ENCODE measurements around the gene OR4X2. TPM values are rescaled to one million over a fixed set of nuclear protein-coding genes. Genes with fewer than 3 reads are reported as not detected.

The OR4X2 gene
- total RNA-seq, 6 experiments from 2014 or later = not detected

GRCh38 chr11:48270621-48271020 is 25.7 kb downstream of the OR4X2 start:
- H3K4me3 Mint-ChIP-seq = no peak overlapping the region
- H3K27me3 Mint-ChIP-seq (ENCODE audit: insufficient read depth) = no peaks in the 10 kb centered on the region; the same call in 1 of the 2 replicates
- no peaks in the 10 kb centered on the region for H3K9me3 Mint-ChIP-seq
- DNase-seq = no peak
- no peak overlapping the region for H3K27ac Mint-ChIP-seq
- no peaks in the 10 kb centered on the region for H3K36me3 Mint-ChIP-seq (ENCODE audit: low read depth)
- no peaks in the 10 kb centered on the region for H3K4me1 Mint-ChIP-seq (ENCODE audit: low read depth)
- TF ChIP-seq, protein P1, sequence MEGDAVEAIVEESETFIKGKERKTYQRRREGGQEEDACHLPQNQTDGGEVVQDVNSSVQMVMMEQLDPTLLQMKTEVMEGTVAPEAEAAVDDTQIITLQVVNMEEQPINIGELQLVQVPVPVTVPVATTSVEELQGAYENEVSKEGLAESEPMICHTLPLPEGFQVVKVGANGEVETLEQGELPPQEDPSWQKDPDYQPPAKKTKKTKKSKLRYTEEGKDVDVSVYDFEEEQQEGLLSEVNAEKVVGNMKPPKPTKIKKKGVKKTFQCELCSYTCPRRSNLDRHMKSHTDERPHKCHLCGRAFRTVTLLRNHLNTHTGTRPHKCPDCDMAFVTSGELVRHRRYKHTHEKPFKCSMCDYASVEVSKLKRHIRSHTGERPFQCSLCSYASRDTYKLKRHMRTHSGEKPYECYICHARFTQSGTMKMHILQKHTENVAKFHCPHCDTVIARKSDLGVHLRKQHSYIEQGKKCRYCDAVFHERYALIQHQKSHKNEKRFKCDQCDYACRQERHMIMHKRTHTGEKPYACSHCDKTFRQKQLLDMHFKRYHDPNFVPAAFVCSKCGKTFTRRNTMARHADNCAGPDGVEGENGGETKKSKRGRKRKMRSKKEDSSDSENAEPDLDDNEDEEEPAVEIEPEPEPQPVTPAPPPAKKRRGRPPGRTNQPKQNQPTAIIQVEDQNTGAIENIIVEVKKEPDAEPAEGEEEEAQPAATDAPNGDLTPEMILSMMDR (IDR thresholded peaks at IDR 0.05) = no peak

DNA sequence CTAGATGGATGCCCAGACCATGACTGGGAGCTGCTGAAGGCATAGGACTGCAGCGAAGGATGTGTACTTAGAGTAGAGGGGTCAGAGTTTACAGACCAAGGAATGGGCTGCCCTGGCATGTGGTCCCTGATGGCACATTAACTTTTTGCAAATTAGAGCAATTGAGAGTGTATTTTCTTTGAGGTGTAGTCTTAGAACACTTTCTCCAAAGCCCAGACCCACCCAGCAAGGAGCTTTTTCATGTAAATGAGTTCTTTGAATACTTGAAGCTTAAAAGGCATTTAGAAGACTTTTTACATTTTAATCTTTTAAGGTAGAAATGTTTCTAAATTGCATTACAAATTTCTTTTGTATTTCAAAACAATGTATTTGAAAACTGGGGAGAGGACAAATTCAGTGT is 27.7 kb downstream of the OR4X2 start:
- Mint-ChIP-seq H3K4me3 (no peak overlapping the region), H3K27me3 (ENCODE audit: insufficient read depth) (no peaks in the 10 kb centered on the region; the same call in 1 of the 2 replicates), H3K4me1 (ENCODE audit: low read depth) (no peaks in the 10 kb centered on the region), H3K27ac (no peak overlapping the region), H3K9me3 (no peaks in the 10 kb centered on the region), H3K36me3 (ENCODE audit: low read depth) (no peaks in the 10 kb centered on the region)
- TF ChIP-seq, protein P1 (IDR thresholded peaks at IDR 0.05) = no peak
- DNase-seq = no peak

Other genes starting within 250 kb of the OR4X2 start
- gene OR4B1, start 28.3 kb upstream of the OR4X2 start, total RNA-seq (2021; fragmentation: NEBNext Ultra II Directional; extraction: Animal tissue kit (Norgen Biotek cat#: 25700)) = not detected
- gene OR4X1, start 18.8 kb downstream of the OR4X2 start, total RNA-seq (2021; fragmentation: NEBNext Ultra II Directional; extraction: Animal tissue kit (Norgen Biotek cat#: 25700)) = not detected
- not detected for gene OR4S1, start 61.1 kb downstream of the OR4X2 start, total RNA-seq (2021; fragmentation: NEBNext Ultra II Directional; extraction: Animal tissue kit (Norgen Biotek cat#: 25700))
- not detected for gene OR4C3, start 79.8 kb downstream of the OR4X2 start, total RNA-seq (2021; fragmentation: NEBNext Ultra II Directional; extraction: Animal tissue kit (Norgen Biotek cat#: 25700))
- not detected for gene OR4C5, start 121.4 kb downstream of the OR4X2 start, total RNA-seq (2021; fragmentation: NEBNext Ultra II Directional; extraction: Animal tissue kit (Norgen Biotek cat#: 25700))
- gene OR4A47, start 243.7 kb downstream of the OR4X2 start, total RNA-seq (2021; fragmentation: NEBNext Ultra II Directional; extraction: Animal tissue kit (Norgen Biotek cat#: 25700)) = not detected

Measured in HFFc6 (cell line).